Coronary artery (tissue), 2 donors: ENCODE data around the gene C19orf12.

Experiments used
- DNase-seq: peaks from one replicate; pipeline ENCODE4 v3.0.0-alpha.2; 2017; ENCODE audit warnings: low spot score
- H3K27ac ChIP-seq, 2 donors: fragments of 200-600 bp; sonication (generic); one replicate each; pipeline ENCODE4 v1.5.1; 2016 to 2019
- H3K4me3 ChIP-seq: fragments of 200-600 bp; sonication (generic); 2 replicates; pipeline ENCODE4 v1.5.1; 2016; ENCODE audit warnings: mild to moderate bottlenecking, moderate library complexity
- CTCF ChIP-seq: fragments of 200-600 bp; sonication (generic); IDR thresholded peaks from one replicate; pipeline ENCODE4 v1.5.1; 2019; ENCODE audit warnings: antibody characterized with exemption

C19orf12 gene

DNA sequence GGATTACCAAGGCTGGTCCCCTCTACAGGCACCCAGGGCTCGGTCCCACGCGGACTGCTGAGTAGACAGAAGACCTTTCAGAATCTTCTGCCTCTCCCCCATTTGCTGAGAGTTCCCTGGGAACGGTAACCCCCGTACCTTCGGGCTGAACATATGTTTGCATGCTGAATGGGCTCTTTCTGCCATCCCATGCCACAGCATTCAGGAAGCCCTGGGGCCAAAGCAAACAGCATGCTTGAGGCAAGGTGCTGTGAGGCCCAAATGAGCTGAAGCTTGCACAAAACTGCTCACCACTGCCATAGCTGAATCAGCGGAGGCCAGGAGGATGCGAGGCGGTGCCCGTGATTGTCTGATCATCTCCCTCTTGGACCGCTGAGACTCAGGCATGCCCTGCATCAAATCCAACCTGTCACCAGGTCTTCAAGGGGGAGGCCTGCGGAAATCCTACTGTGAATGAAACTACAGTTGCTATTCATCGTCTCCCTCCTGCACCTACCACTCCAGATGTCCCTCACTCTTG is 16.3 kb upstream of the C19orf12 start:
- DNase-seq: no peak
- TF ChIP-seq CTCF: no peak
- Histone ChIP-seq H3K27ac (no peak overlapping the region), H3K4me3 (no peak overlapping the region)

DNA sequence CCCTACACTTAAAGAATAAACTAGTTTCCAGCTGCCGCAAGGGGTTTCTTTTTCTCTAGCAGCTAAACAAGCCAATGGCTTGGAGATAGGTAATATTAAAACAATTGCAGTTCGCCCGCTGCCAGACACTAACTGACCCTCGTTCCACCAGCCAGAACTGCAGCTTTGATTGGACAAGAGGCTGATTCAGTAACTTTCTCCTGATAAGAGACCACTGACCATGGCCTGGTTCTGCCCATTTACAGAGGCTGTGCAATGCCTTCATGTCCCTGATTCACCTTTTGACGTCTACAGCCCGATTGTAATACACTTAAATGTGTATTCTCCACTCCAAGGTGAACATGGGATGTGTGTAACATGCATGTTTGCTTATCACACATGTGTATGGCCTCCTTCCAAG is 12.8 kb upstream of the C19orf12 start:
- no peak for TF ChIP-seq CTCF
- no peak for DNase-seq
- Histone ChIP-seq H3K4me3 (no peak overlapping the region), H3K27ac (no peak overlapping the region)

DNA sequence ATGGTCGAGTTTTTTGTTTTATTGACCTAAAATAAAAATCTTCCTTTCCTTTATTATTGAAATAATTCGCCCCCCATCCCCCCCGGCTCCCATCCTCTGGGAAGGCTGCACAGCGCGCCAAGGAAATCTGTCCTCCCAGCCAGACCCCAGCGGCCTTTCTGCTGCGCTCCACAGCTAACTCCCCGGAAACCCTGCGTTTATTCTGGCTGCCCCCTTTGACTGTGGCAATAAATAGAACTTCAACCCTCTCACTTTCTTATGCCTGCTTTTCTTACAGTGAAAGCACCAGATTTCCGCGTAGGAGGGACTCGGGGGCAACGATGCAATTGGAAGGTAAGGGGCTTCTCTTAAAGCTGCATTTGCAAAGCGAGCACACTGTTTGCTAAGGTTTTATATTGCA is 9.7 kb upstream of the C19orf12 start:
- no peak overlapping the region for H3K27ac ChIP-seq
- H3K4me3 ChIP-seq: no peak overlapping the region
- no peak for DNase-seq
- no peak for TF ChIP-seq CTCF

DNA sequence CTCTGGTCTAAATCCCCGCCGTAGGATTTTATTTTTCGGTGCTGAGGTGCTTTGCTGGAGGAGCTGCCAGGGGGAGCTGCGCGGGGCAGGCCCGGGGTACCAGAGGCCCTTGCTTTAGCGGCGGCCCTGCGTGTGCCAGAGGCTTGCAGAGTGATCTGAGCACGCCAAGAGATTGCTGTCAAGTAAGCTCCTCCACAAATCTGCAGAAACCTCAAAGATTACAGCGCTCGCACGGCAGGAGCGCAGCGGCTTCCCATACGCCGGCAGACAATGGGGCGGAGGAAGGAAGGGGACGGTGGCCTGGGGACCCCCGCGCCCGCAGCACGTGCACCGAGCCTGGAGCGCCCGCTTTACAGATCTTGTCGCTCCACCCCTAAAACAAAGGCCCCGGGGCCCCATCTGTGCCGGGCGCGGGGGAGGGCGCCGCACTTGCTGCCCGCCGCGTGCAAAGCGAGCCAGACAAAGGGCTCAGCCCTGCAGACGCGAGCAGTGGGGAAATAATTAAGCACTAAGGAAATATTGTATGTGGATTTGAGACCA is 9.1 kb upstream of the C19orf12 start:
- no peak for DNase-seq

DNA sequence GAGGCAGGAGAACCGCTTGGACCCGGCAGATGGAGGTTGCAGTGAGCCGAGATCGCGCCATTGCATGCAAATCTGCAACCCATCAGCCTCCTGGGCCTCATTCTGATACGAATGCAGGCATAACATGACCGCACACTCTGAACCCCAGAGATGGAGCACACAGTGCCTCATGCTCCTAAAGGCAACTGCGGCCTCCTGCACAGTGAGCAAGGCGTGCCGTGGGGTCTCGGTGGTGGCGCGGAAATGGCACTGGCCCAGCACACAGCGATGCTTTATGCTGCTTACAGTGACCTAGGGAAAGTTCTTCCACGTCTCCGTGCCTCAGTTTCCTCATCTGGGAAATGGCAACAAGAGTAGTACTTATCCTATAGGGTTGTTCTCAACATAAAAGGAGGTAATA is 2.0 kb upstream of the C19orf12 start:
- no peak for DNase-seq
- TF ChIP-seq CTCF: no peak
- no peak overlapping the region for H3K27ac ChIP-seq
- H3K4me3 ChIP-seq: no peak overlapping the region

More for the DNA sequence above, 9.1 kb upstream of the C19orf12 start:
- peak overlapping the region; percentile 61 for H3K4me3 ChIP-seq
- no peak for TF ChIP-seq CTCF
- H3K27ac ChIP-seq: no peak overlapping the region

DNA sequence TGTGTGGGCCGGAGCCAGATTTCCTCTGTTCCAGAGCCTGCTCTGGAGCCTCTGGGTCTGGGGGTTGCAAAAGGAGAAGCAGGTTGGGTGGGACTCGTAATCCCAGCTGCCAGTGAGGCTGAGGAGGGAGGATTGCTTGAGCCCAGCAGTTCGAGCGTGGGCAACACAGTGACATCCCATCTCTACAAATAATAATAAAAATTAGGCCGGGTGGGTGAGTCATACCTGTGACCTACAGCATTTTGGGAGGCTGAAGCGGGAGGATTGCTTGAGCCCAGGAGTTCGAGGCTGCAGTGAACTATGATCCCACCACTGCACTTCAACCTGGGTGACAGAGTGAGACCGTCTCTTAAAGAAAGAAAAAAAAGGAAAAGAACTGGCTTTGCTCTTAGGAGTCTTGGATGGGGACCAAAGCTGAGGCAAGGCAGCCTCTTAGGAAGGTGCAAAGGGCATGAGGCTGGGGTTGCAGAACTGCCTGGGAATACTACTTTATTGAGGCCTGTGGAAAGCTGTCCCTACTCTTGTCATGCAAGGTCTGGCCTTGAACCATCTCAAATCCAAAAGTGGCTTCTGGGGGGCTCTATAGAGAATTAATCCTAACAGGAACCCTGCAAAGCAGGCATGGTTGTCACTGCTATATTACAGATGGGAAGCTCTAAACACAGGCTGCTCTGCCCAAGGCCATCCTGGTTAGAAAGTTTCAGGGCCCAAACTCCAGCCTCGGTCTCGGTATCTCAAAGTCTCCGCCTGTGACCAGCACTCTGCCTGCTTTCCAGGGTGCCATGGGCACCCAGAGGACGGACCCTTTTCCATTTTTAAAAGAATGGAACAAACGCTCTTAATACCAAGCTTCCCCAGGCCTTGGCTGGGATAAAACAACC is 880 bp upstream of the C19orf12 start:
- TF ChIP-seq CTCF: no peak
- DNase-seq: no peak
- Histone ChIP-seq H3K4me3 (peak overlapping the region; percentile 92), H3K27ac (peak overlapping the region; percentile 85 to 96)
